Measurements from ENCODE around the gene LRRC4. TPM values are rescaled to one million over a fixed set of nuclear protein-coding genes. Genes with fewer than 3 reads are reported as not detected.

Gene LRRC4
- total RNA-seq, 8 experiments from 2014 or later = 0.36 to 20.8 (median 6.7) TPM

DNA sequence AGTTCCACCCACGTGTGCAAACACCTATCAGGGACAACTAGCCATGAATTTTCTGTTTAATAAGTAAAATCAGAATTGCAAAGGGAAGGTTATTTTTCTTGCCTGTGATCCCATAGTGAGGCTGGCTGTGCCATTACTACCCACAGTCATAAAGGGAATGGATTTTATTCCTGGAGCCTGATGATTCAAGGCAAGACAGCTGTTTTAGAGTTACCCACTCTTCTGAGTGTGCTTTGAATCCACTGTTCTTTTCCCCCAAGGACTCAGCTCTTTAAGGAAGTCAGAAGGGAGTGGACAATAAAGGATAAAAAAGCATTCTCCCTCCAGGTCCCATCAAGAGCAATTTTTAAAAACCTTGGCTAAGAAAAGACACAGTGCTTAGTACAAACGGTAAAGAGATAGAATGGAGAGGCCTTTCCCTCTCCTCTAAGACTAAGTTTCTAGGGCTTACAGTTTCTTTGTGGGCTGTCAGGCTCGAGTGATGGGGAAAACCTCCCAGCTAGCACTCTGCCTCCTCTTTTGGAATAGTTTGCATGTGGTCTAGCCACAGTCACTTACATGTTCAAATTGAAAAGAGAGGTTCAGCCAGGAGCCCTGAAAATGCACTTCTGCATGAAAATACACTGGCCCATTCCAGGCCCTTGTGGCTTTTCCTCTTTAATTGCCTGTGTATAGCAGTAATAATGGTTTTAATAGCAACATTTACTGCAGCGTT lies 5.1 kb upstream of the LRRC4 start:
- Histone ChIP-seq H3K4me3 (no peak overlapping the region), H3K4me1 (replicated peaks in 1 of 2) (peaks cover 14 to 19% of the 10 kb centered on the region in 2 donors), H3K27ac (no peak overlapping the region)
- no peak for ATAC-seq (replicated peaks in 6 of 8)
- in situ Hi-C loops (cut with MboI; ENCODE audit: low pct_unique_long_range_greater_than_20kb in 2 of 9, low sequenced_read_pairs in 9 of 9, unreplicated experiment in 9 of 9) = loop anchor here in 1 of 9 experiments (25.0 kb wide), 2 partner anchors 176 to 324 kb away; no protein-coding TSS in a partner anchor
- 40 to 100% (median 62%) methylated on average over 1 to 4 of the region's 4 CpGs; no CpG with 5 or more reads in 1 of the 10 experiments for WGBS, 10 experiments

GRCh38 chr7:128035712-128036111 lies 4.5 kb upstream of the LRRC4 start:
- H3K4me3 ChIP-seq = no peak overlapping the region
- WGBS, 10 experiments = 60 to 100% (median 80%) methylated on average over 1 to 3 of the region's 3 CpGs; no CpG with 5 or more reads in 2 of the 10 experiments
- ATAC-seq (replicated peaks in 6 of 8) = no peak
- H3K27ac ChIP-seq = no peak overlapping the region
- H3K4me1 ChIP-seq (replicated peaks in 1 of 2) = peaks cover 10 to 19% of the 10 kb centered on the region in 2 donors
- in situ Hi-C loops (cut with MboI; ENCODE audit: low pct_unique_long_range_greater_than_20kb in 2 of 9, low sequenced_read_pairs in 9 of 9, unreplicated experiment in 9 of 9) = loop anchor here in 1 of 9 experiments (25.0 kb wide), 2 partner anchors 177 to 323 kb away; no protein-coding TSS in a partner anchor

DNA sequence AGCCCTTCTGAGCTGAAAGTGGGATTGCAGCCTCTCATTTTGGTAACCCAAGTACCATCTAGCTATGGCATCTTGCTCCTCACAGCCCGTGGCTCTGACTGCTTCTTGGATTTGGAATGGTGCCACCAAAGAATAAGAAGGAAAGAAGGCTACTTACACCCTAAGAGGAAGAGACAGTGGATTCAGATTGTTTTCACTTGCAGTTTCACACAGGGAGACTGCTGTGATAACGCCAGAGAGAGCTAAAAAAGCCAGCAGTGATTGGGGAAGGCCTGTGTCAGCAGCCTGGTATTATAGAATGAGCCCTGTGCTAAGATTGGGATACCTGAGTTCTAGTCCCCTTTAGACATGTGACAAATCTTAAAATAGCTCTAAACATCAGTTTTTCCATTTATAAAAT lies 3.6 kb upstream of the LRRC4 start:
- no peak for ATAC-seq (replicated peaks in 6 of 8)
- in situ Hi-C loops (cut with MboI; ENCODE audit: low pct_unique_long_range_greater_than_20kb in 2 of 9, low sequenced_read_pairs in 9 of 9, unreplicated experiment in 9 of 9) = loop anchor here in 1 of 9 experiments (25.0 kb wide), 2 partner anchors 177 to 323 kb away; no protein-coding TSS in a partner anchor
- H3K4me1 ChIP-seq (replicated peaks in 1 of 2) = peaks cover 19 to 25% of the 10 kb centered on the region in 2 donors
- 60 to 100% (median 83%) methylated on average over 1 of the region's 2 CpGs; no CpG with 5 or more reads in 3 of the 10 experiments for WGBS, 10 experiments
- H3K27ac ChIP-seq = no peak overlapping the region
- H3K4me3 ChIP-seq = no peak overlapping the region

DNA sequence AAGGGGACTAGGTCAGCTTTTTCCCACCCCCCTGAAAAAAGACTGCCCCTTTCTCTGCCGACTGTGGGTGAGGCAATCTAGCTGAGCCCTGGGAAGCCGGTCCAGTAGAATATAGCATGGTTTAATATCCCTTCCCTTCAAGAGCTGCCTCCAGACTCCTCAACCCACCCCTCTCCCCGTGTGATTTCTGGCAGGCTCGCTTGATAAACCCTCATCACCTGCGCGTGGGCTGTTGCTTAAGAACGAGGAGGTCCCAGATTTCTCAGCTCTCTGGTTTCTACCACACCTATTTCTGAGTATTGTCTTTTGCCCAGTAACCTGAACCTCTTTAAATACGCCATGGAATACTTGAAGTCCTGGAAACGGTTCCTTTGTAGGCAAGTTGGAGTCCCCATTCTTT lies 2.0 kb upstream of the LRRC4 start:
- peak overlapping the region; percentile 54 to 75 (median 61) for H3K4me3 ChIP-seq
- no peak overlapping the region for H3K27ac ChIP-seq

GRCh38 chr7:128032605-128033235 lies 1.5 kb upstream of the LRRC4 start:
- in situ Hi-C loops (cut with MboI; ENCODE audit: low pct_unique_long_range_greater_than_20kb in 2 of 9, low sequenced_read_pairs in 9 of 9, unreplicated experiment in 9 of 9) = loop anchor here in 1 of 9 experiments (25.0 kb wide), 2 partner anchors 180 to 320 kb away; no protein-coding TSS in a partner anchor
- Histone ChIP-seq H3K4me1 (replicated peaks in 1 of 2) (peaks cover 33 to 37% of the 10 kb centered on the region in 2 donors), H3K4me3 (peak overlapping the region; percentile 54 to 75 (median 61)), H3K27ac (peak overlapping the region; percentile 89 to 90)
- peak in 1 of 8 experiments; percentile 39 for ATAC-seq (replicated peaks in 6 of 8)
- 10 to 100% (median 83%) methylated on average over 2 to 10 of the region's 41 CpGs; no CpG with 5 or more reads in 6 of the 10 experiments for WGBS, 10 experiments

More for the DNA sequence above, 2.0 kb upstream of the LRRC4 start:
- peaks cover 27 to 32% of the 10 kb centered on the region in 2 donors for H3K4me1 ChIP-seq (replicated peaks in 1 of 2)
- no peak for ATAC-seq (replicated peaks in 6 of 8)
- WGBS, 10 experiments = 46 to 100% (median 90%) methylated on average over 1 to 5 of the region's 9 CpGs; no CpG with 5 or more reads in 2 of the 10 experiments
- in situ Hi-C loops (cut with MboI; ENCODE audit: low pct_unique_long_range_greater_than_20kb in 2 of 9, low sequenced_read_pairs in 9 of 9, unreplicated experiment in 9 of 9) = loop anchor here in 1 of 9 experiments (25.0 kb wide), 2 partner anchors 179 to 321 kb away; no protein-coding TSS in a partner anchor

DNA sequence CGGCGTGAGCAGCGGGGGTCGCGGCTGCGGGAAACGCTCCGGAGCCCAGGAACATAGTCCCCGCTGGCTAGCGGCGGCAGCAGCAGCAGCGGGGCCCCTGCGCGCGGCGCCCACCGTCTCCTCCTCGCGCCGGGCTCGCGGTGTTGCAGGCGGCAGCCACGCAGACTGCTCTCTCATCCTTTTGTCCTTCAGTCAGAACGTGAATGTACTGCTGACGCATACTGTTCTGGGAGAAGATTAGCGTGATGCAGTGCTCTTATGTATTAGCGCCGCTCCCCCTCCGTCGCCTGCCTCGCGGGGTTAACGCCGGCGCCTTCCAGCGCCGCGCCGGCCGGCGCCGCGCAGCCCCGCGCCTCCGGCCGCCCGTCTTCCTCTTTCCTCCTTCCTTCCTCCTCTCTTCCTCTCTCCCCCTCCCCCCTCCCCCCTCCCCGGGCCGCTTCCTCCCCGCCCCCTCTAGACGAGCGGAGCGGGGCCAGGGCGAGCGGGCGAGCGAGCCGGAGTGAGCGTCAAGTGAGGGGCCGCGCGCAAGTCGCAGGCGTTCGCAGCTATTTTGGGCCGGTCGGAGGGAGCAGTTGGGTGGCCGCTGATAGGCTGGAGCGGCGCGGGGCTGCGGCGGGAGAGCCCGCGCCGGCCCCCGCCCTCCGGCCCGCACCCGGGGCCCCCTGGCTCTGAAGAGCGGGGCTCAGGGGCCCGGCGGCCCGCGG lies 816 bp upstream of the LRRC4 start:
- Histone ChIP-seq H3K4me1 (replicated peaks in 1 of 2) (peaks cover 39 to 40% of the 10 kb centered on the region in 2 donors), H3K27ac (peak overlapping the region; percentile 89 to 90), H3K4me3 (peak overlapping the region; percentile 54 to 75 (median 61))
- 0 to 5% methylated on average over 4 to 7 of the region's 87 CpGs; no CpG with 5 or more reads in 8 of the 10 experiments for WGBS, 10 experiments
- ATAC-seq (replicated peaks in 6 of 8) = peak; percentile 73 to 85 (median 78)
- in situ Hi-C loops (cut with MboI; ENCODE audit: low pct_unique_long_range_greater_than_20kb in 2 of 9, low sequenced_read_pairs in 9 of 9, unreplicated experiment in 9 of 9) = loop anchor here in 1 of 9 experiments (25.0 kb wide), 2 partner anchors 180 to 320 kb away; no protein-coding TSS in a partner anchor

GRCh38 chr7:128030263-128030653 lies 979 bp downstream of the LRRC4 start:
- Histone ChIP-seq H3K27ac (no peak overlapping the region), H3K4me3 (peak overlapping the region; percentile 54 to 75 (median 61)), H3K4me1 (replicated peaks in 1 of 2) (peaks cover 50 to 58% of the 10 kb centered on the region in 2 donors)
- WGBS, 10 experiments = 58 to 100% (median 79%) methylated on average over 2 to 10 of the region's 21 CpGs; no CpG with 5 or more reads in 6 of the 10 experiments
- in situ Hi-C loops (cut with MboI; ENCODE audit: low pct_unique_long_range_greater_than_20kb in 2 of 9, low sequenced_read_pairs in 9 of 9, unreplicated experiment in 9 of 9) = loop anchor here in 1 of 9 experiments (25.0 kb wide), 2 partner anchors 182 to 318 kb away; no protein-coding TSS in a partner anchor
- ATAC-seq (replicated peaks in 6 of 8) = no peak

GRCh38 chr7:128029405-128029995 lies 1.7 kb downstream of the LRRC4 start:
- no peak overlapping the region for H3K27ac ChIP-seq
- H3K4me1 ChIP-seq (replicated peaks in 1 of 2) = peaks cover 50 to 60% of the 10 kb centered on the region in 2 donors
- 90 to 100% (median 96%) methylated on average over 2 to 10 of the region's 17 CpGs; no CpG with 5 or more reads in 1 of the 10 experiments for WGBS, 10 experiments
- in situ Hi-C loops (cut with MboI; ENCODE audit: low pct_unique_long_range_greater_than_20kb in 2 of 9, low sequenced_read_pairs in 9 of 9, unreplicated experiment in 9 of 9) = loop anchor here in 1 of 9 experiments (25.0 kb wide), 2 partner anchors 183 to 317 kb away; no protein-coding TSS in a partner anchor
- H3K4me3 ChIP-seq = peak overlapping the region in 1 of 5 donors; percentile 61
- no peak for ATAC-seq (replicated peaks in 6 of 8)

- in situ Hi-C loops (cut with MboI; ENCODE audit: low pct_unique_long_range_greater_than_20kb in 2 of 9, low sequenced_read_pairs in 9 of 9, unreplicated experiment in 9 of 9) = loop anchor here in 1 of 9 experiments (25.0 kb wide), 2 partner anchors 185 to 315 kb away; no protein-coding TSS in a partner anchor
- 0 to 75% (median 6%) methylated on average over 1 to 3 of the region's 4 CpGs; no CpG with 5 or more reads in 4 of the 10 experiments for WGBS, 10 experiments
- ATAC-seq (replicated peaks in 6 of 8) = peak in 7 of 8 experiments; percentile 5 to 50 (median 45)
- Histone ChIP-seq H3K4me1 (replicated peaks in 1 of 2) (peaks cover 51 to 56% of the 10 kb centered on the region in 2 donors), H3K4me3 (peak overlapping the region; percentile 6 to 33 (median 12)), H3K27ac (no peak overlapping the region)
Observed at GRCh38 chr7:128027485-128027980, 3.7 kb downstream of the LRRC4 start.

DNA sequence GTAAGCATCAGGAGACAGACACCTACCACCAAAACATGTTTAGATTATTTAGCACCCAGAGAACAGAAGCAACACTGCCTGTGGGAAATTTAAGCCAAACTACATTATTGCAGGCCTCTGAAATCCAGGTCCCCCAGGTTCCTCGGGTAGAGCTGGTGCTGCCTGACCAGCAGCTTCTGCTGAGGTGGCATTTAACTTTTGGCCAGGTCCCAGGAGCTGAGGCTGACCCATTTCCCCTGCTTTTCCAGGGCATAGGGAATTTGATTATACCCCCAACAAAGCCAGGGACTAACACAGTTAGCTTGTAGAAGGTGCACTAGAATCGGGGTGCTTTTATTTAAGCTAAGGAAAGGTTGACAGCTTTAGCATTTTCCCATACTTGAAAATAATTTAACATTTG lies 4.7 kb downstream of the LRRC4 start:
- Histone ChIP-seq H3K27ac (no peak overlapping the region), H3K4me1 (replicated peaks in 1 of 2) (peaks cover 51 to 56% of the 10 kb centered on the region in 2 donors), H3K4me3 (peak overlapping the region in 2 of 5 donors; percentile 29 to 33)
- in situ Hi-C loops (cut with MboI; ENCODE audit: low pct_unique_long_range_greater_than_20kb in 2 of 9, low sequenced_read_pairs in 9 of 9, unreplicated experiment in 9 of 9) = loop anchor here in 1 of 9 experiments (25.0 kb wide), 2 partner anchors 186 to 314 kb away; no protein-coding TSS in a partner anchor
- WGBS, 10 experiments = 53 to 100% (median 81%) methylated on average over 1 to 2 of the region's 2 CpGs; no CpG with 5 or more reads in 4 of the 10 experiments
- no peak for ATAC-seq (replicated peaks in 6 of 8)

- no peak for ATAC-seq (replicated peaks in 6 of 8)
- no peak overlapping the region for H3K27ac ChIP-seq
Observed at GRCh38 chr7:128025819-128026218, 5.4 kb downstream of the LRRC4 start.

More at GRCh38 chr7:128025819-128026218, 5.4 kb downstream of the LRRC4 start:
- in situ Hi-C loops (cut with MboI; ENCODE audit: low pct_unique_long_range_greater_than_20kb in 2 of 9, low sequenced_read_pairs in 9 of 9, unreplicated experiment in 9 of 9) = loop anchor here in 1 of 9 experiments (25.0 kb wide), 2 partner anchors 186 to 314 kb away; no protein-coding TSS in a partner anchor
- 80 to 100% (median 93%) methylated on average over 1 to 2 of the region's 2 CpGs; no CpG with 5 or more reads in 2 of the 10 experiments for WGBS, 10 experiments
- H3K4me1 ChIP-seq (replicated peaks in 1 of 2) = peaks cover 54 to 56% of the 10 kb centered on the region in 2 donors
- H3K4me3 ChIP-seq = no peak overlapping the region
